Measurements from ENCODE around the gene CDS1. TPM values are rescaled to one million over a fixed set of nuclear protein-coding genes. Genes with fewer than 3 reads are reported as not detected.

Gene CDS1
- total RNA-seq, 4 donors from 2014 or later = 0.07 to 1.1 TPM; not detected in 2

- no peak overlapping the region for H3K27ac ChIP-seq
- in situ Hi-C loops (cut with MboI; ENCODE audit: low sequenced_read_pairs in 4 of 4) (no loop called here), intact Hi-C loops (cut with DNase I; ENCODE audit: low total_unique reads) (no loop called here)
- peaks cover 5% of the 10 kb centered on the region in 2 donors for H3K4me1 ChIP-seq
- H3K9me3 ChIP-seq = no peaks in the 10 kb centered on the region
- TF ChIP-seq POLR2A (IDR thresholded peaks at IDR 0.05) (no peak), CTCF (IDR thresholded peaks at IDR 0.05 in 4 of 5, conservative IDR thresholded peaks at IDR 0.05 in 1 of 5) (no peak)
- peak overlapping the region; percentile 64 to 89 (median 70) for H3K4me3 ChIP-seq
- ATAC-seq (peak; percentile 67 to 76), DNase-seq (peak; percentile 36 to 38)
- H3K27me3 ChIP-seq = peaks cover 23 to 31% (median 28%) of the 10 kb centered on the region in 3 donors
- H3K36me3 ChIP-seq = no peaks in the 10 kb centered on the region
Observed at GRCh38 chr4:84582302-84582987, 482 bp upstream of the CDS1 start.

- in situ Hi-C loops (cut with MboI; ENCODE audit: low sequenced_read_pairs in 4 of 4) = no loop called here
- ATAC-seq = no peak
- no peak overlapping the region for H3K27ac ChIP-seq
Observed at GRCh38 chr4:84583876-84584380, 1.0 kb downstream of the CDS1 start.

GRCh38 chr4:84585251-84585650 is 2.3 kb downstream of the CDS1 start:
- Histone ChIP-seq H3K36me3 (no peaks in the 10 kb centered on the region), H3K27me3 (peaks cover 23 to 34% (median 28%) of the 10 kb centered on the region in 3 donors), H3K4me3 (no peak overlapping the region), H3K27ac (no peak overlapping the region), H3K9me3 (no peaks in the 10 kb centered on the region), H3K4me1 (peaks cover 5% of the 10 kb centered on the region in 2 donors)
- intact Hi-C loops (cut with DNase I; ENCODE audit: low total_unique reads) (no loop called here), in situ Hi-C loops (cut with MboI; ENCODE audit: low sequenced_read_pairs in 4 of 4) (no loop called here)
- no peak for DNase-seq
- ATAC-seq = no peak
- no peak for TF ChIP-seq CTCF (IDR thresholded peaks at IDR 0.05 in 4 of 5, conservative IDR thresholded peaks at IDR 0.05 in 1 of 5)

More at GRCh38 chr4:84583876-84584380, 1.0 kb downstream of the CDS1 start:
- DNase-seq = no peak
- intact Hi-C loops (cut with DNase I; ENCODE audit: low total_unique reads) = no loop called here
- H3K36me3 ChIP-seq = no peaks in the 10 kb centered on the region
- H3K9me3 ChIP-seq = no peaks in the 10 kb centered on the region
- H3K4me3 ChIP-seq = peak overlapping the region; percentile 64 to 89 (median 70)
- H3K4me1 ChIP-seq = peaks cover 5% of the 10 kb centered on the region in 2 donors
- peaks cover 23 to 31% (median 28%) of the 10 kb centered on the region in 3 donors for H3K27me3 ChIP-seq
- no peak for TF ChIP-seq CTCF (IDR thresholded peaks at IDR 0.05 in 4 of 5, conservative IDR thresholded peaks at IDR 0.05 in 1 of 5)
- TF ChIP-seq POLR2A (IDR thresholded peaks at IDR 0.05) = no peak

- no peak for ATAC-seq
- intact Hi-C loops (cut with DNase I; ENCODE audit: low total_unique reads) (no loop called here), in situ Hi-C loops (cut with MboI; ENCODE audit: low sequenced_read_pairs in 4 of 4) (no loop called here)
- Histone ChIP-seq H3K27ac (no peak overlapping the region), H3K4me1 (no peaks in the 10 kb centered on the region), H3K9me3 (no peaks in the 10 kb centered on the region), H3K27me3 (peaks cover 0 to 7% (median 5%) of the 10 kb centered on the region in 3 donors), H3K4me3 (no peak overlapping the region), H3K36me3 (no peaks in the 10 kb centered on the region)
- TF ChIP-seq CTCF (IDR thresholded peaks at IDR 0.05 in 4 of 5, conservative IDR thresholded peaks at IDR 0.05 in 1 of 5) (no peak), POLR2A (IDR thresholded peaks at IDR 0.05) (no peak)
- DNase-seq = no peak
Observed at GRCh38 chr4:84594724-84595123, 11.8 kb downstream of the CDS1 start.
